HG02763 (cell line): ENCODE data around the gene LYPD3.
"Not testable (repeated sequence)": the region's sequence is repeated elsewhere in the genome, so short reads cannot be mapped to it uniquely, and the experiment has no call there.

Experiments
- ATAC-seq: cut with Tn5 transposase; IDR thresholded peaks from one replicate; pipeline ENCODE4 v1.9.1; 2021; ENCODE audit warnings: mild to moderate bottlenecking, moderate library complexity; ENCODE audit not compliant: unreplicated experiment

LYPD3 gene

GRCh38 chr19:43462785-43463380, 2.5 kb downstream of the LYPD3 start:
- no peak for ATAC-seq

GRCh38 chr19:43462383-43462782, 3.0 kb downstream of the LYPD3 start:
- no peak for ATAC-seq

- no peak for ATAC-seq
Observed at GRCh38 chr19:43461303-43461702, 4.1 kb downstream of the LYPD3 start.

GRCh38 chr19:43460362-43461016, 4.9 kb downstream of the LYPD3 start:
- no peak for ATAC-seq

- ATAC-seq, result no peak
Observed at GRCh38 chr19:43457809-43458208, 7.6 kb downstream of the LYPD3 start.

GRCh38 chr19:43455321-43456113, 9.9 kb downstream of the LYPD3 start:
- no peak for ATAC-seq

- no peak for ATAC-seq
Observed at GRCh38 chr19:43454031-43454430, 11.4 kb downstream of the LYPD3 start.

- ATAC-seq, result no peak
Observed at GRCh38 chr19:43452582-43452981, 12.8 kb downstream of the LYPD3 start.

- no peak for ATAC-seq
Observed at GRCh38 chr19:43450545-43450997, 14.8 kb downstream of the LYPD3 start.

GRCh38 chr19:43447655-43448054, 17.8 kb downstream of the LYPD3 start:
- no peak for ATAC-seq

GRCh38 chr19:43446746-43447489, 18.5 kb downstream of the LYPD3 start:
- ATAC-seq, result no peak

GRCh38 chr19:43445426-43445825, 20.0 kb downstream of the LYPD3 start:
- ATAC-seq, result no peak

- no peak for ATAC-seq
Observed at GRCh38 chr19:43444531-43445287, 20.7 kb downstream of the LYPD3 start.

- not testable (repeated sequence) for ATAC-seq
Observed at GRCh38 chr19:43444091-43444490, 21.3 kb downstream of the LYPD3 start.

- no peak for ATAC-seq
Observed at GRCh38 chr19:43441716-43442115, 23.7 kb downstream of the LYPD3 start.

GRCh38 chr19:43439709-43440063, 25.7 kb downstream of the LYPD3 start:
- no peak for ATAC-seq

- no peak for ATAC-seq
Observed at GRCh38 chr19:43439032-43439708, 26.2 kb downstream of the LYPD3 start.

- no peak for ATAC-seq
Observed at GRCh38 chr19:43438291-43439031, 26.9 kb downstream of the LYPD3 start.

- ATAC-seq, result no peak
Observed at GRCh38 chr19:43437712-43438111, 27.7 kb downstream of the LYPD3 start.
